Left lobe of liver (tissue), 2 donors: ENCODE data around the gene COX4I1. TPM values are rescaled to one million over a fixed set of nuclear protein-coding genes. Genes with fewer than 3 reads are reported as not detected.
"Not testable (repeated sequence)": the region's sequence is repeated elsewhere in the genome, so short reads cannot be mapped to it uniquely, and the experiment has no call there.

ENCODE experiments used
- ATAC-seq: fragments of 200-7000 bp; cut with Tn5 transposase; one replicate; pipeline ENCODE4 v1.9.1; 2020; ENCODE audit warnings: mild to moderate bottlenecking, moderate library complexity
- DNase-seq: peaks from one replicate; pipeline ENCODE4 v3.0.0-alpha.2; 2020; ENCODE audit warnings: low spot score
- total RNA-seq: library from RNA; stranded (reverse); gene quantifications from one replicate; pipeline ENCODE4 v1.2.1, GENCODE V29; 2021
- donor health status: DM: no; HTN: no; CAD: no; lungs with moderate emphysema.
- donor health status: DM: no; HTN: yes; CAD: no.

Gene COX4I1
- total RNA-seq, 1 donor from 2014 or later = 302 TPM

GRCh38 chr16:85798283-85798776, 1.2 kb upstream of the COX4I1 start:
- DNase-seq = no peak

DNA sequence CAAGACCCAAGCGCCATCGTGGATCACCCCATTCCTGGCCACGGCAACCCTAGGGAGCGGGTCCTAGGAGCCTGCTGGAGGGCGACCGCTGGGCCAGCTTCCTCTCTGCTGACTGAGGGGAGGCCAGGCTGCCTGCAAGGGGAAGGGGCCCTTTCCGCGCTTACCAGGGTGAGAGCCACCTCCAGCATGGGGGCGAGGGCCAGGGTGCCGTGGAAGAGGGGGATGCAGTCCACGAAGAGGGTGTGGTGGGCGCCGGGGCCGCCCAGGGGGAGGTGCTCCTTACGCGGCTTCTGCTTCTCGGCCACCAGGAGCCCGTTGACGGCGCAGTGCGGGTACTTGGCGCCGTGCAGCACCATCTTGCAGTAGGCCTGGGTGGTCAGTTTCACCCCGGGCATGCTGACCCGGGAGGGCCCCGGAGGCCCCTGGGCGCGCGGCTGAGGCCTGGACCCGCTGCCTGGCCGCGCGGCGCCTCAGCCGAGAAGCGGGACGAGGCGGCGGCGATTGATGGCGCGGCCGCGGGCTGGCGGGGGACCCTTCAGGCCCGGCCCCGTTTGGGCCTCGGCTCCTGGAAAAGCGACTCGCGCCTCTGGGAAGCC, 496 bp upstream of the COX4I1 start:
- peak; percentile 54 for DNase-seq
- ATAC-seq = peak; percentile 45

More at GRCh38 chr16:85798283-85798776, 1.2 kb upstream of the COX4I1 start:
- ATAC-seq = no peak

- DNase-seq (no peak), ATAC-seq (no peak)
These were observed 800 bp downstream of the COX4I1 start for GRCh38 chr16:85800321-85800669.

GRCh38 chr16:85803570-85803969, 4.1 kb downstream of the COX4I1 start:
- ATAC-seq = no peak
- DNase-seq = no peak

DNA sequence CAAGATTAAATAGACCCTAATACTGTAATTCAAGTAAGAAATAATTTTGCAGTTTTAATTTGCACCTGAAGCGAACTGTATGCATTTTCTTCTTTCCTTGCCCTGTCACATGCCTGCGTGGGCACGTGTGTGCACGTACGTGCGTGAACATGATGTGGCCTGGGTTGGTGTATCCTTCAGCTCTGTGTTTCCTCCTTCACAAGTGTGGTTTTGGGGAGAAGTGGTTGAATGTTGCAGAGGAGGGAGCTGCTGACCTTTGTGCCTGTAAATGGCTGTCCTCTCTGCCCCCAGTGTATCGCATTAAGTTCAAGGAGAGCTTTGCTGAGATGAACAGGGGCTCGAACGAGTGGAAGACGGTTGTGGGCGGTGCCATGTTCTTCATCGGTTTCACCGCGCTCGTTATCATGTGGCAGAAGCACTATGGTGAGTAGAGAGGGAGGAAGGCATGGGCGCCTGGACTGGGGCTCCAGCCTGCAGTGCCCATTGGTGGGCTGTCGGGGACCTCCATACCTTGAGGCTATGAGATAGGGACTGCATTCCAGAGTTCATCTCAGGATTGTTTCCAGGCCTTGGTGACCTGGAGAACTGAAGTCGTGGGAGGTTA, 6.0 kb downstream of the COX4I1 start:
- DNase-seq = no peak
- no peak for ATAC-seq

- DNase-seq = no peak
- ATAC-seq = no peak
These were observed 7.0 kb downstream of the COX4I1 start for GRCh38 chr16:85806539-85806938.

DNA sequence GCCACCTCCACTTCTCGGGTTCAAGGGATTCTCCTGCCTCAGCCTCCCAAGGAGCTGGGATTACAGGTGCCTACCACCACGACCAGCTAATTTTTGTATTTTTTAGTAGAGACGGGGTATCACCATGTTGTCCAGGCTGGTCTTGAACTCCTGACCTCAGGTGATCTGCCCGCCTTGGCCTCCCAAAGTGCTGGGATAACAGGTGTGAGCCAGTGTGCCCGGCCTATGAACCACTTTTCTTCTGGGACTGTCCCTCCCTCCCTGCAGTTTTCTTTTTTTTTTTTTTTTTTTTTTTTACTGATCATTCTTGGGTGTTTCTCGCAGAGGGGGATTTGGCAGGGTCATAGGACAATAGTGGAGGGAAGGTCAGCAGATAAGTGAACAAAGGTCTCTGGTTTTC, 7.8 kb downstream of the COX4I1 start:
- not testable (repeated sequence) for DNase-seq

GRCh38 chr16:85808104-85808503, 8.6 kb downstream of the COX4I1 start:
- not testable (repeated sequence) for ATAC-seq, DNase-seq

More for the DNA sequence above, 7.8 kb downstream of the COX4I1 start:
- ATAC-seq = not testable (repeated sequence)

- ATAC-seq = no peak
- no peak for DNase-seq
These were observed 9.4 kb downstream of the COX4I1 start for GRCh38 chr16:85808926-85809325.

GRCh38 chr16:85809645-85810044, 10.2 kb downstream of the COX4I1 start:
- DNase-seq (no peak), ATAC-seq (no peak)

DNA sequence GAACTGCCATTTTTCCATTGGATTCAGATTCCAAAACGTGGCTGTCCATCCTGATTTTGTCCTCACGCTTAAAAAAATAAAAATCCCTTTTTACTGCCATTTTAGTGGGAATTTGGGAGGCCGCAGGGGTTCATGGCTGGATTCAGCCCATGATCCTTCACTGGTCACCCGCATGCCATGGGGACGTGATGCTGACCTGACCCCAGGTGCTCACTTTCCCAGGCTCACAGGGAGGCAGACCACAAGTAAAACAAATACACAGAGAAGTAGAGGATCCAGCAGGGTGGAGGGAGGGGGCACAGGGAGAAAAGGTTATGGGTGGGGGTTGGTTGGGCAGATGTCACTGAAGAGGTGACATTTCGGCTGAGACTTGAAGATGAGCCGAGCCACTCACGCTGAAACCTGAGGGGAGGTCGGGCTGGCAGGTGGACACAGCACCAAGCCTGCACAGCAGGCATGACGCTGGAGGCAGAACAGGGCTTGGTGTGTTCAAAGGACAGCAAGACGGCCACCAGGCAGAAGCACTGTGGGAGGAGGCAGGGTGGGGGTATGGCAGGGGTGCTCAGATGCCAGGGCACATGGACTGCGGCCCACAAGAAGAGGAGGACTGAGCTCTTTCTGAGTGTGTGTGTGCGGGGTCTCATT, 10.7 kb downstream of the COX4I1 start:
- DNase-seq (no peak), ATAC-seq (no peak)

GRCh38 chr16:85810742-85811115, 11.2 kb downstream of the COX4I1 start:
- no peak for ATAC-seq
- DNase-seq = no peak

DNA sequence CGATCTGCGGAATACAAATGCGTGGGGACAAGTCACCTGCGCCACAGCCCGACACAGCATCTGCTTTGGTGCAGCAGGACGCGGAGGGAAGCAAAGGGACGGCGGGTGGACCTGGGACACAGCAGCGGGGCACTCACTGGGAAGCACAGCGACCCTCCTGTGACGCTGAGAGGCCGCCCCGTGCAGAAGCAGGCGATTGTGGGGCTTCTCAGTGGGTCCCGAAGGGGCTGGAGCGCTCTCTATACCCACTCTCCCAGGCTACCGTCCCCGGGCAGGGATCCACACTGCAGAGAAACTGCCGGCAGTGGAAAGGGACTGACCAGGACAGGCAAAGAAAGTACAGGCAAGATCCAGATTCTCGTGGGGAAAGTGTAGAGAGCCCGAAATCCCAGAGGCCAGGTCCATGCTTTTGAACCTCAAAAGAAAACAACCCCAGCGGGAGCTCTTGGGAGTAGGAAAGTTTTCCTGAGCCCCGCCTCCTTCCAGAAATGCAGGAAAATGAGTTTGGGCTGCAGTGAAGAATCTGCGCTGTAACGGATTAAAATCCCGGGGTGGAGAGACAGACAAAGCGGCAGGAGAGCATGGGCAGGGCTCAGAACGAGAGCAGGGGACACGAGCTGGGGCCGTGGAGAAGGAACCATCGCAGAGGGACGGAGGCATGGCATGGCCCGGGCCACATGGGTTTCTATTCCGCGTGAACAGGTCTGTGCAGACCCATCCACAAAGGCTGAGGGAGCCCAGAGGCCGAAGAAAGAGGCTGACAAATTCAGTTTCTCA, 12.7 kb downstream of the COX4I1 start:
- DNase-seq (no peak), ATAC-seq (no peak)

- ATAC-seq (no peak), DNase-seq (no peak)
These were observed 13.6 kb downstream of the COX4I1 start for GRCh38 chr16:85812811-85813700.

DNA sequence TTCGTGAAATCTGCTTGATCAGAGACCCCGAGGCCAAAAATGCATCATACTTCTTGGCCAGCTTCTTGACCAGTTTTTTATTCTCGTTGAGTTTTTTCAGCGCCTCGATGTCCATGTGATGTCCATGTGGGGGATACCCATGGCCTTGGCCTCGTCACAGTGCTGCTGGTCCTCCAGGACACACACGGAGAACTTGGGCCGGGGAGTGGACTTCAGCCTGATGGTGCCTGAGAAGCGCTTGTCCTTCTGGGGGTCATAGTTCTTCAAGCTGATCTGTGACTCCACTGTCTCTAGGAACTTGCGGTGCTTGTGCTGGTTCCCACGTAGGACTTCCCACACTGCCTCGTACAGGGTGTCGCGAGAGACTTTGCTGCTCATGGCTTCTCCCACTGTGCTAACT, 16.7 kb downstream of the COX4I1 start:
- ATAC-seq (no peak), DNase-seq (no peak)

DNA sequence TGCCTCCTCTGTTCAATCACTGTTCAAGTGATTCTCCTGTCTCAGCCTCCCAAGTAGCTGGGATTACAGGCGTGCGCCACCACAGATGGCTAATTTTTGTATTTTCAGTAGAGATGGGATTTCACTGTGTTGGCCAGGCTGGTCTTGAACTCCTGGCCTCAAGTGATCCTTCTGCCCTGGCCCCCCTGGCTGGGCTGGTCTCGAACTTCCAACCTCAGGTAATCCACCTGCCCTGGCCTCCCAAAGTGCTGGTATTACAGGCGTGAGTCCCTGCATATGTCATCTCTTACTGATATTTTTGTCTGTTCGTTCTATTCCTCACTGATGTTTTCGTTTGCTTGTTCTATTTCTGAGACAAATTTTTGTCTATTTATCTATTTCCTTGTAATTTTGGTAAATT, 17.7 kb downstream of the COX4I1 start:
- not testable (repeated sequence) for ATAC-seq, DNase-seq

DNA sequence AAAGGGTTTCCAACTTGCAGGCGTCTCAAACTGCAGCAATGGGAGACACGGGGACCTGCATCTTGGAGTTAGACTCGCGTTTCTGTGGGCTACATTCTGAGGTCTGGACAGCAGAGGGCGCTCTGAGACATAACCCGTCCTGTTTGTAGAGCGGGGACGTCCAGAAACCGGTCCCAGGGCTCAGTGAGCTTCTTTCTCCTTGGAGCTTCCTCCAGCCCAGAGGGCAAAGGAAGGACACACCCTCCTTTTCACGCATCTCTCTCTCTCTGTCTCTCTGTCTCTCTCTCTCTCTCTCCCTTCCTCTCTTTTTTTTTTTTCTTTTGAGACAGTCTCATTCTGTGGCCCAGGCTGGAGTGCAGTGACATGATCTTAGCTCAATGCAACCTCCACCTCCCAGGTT, 19.8 kb downstream of the COX4I1 start:
- DNase-seq (peak; percentile 81), ATAC-seq (peak; percentile 82)

GRCh38 chr16:85819771-85820170, 20.3 kb downstream of the COX4I1 start:
- DNase-seq (no peak), ATAC-seq (no peak)

GRCh38 chr16:85820604-85821372, 21.3 kb downstream of the COX4I1 start:
- ATAC-seq (no peak), DNase-seq (no peak)
